Measurements from ENCODE around the gene CEACAM19. TPM values are rescaled to one million over a fixed set of nuclear protein-coding genes. Genes with fewer than 3 reads are reported as not detected.
A peak's percentile ranks its signal among the peaks of the same experiment; 100 is the strongest.
"Not testable (repeated sequence)": the region's sequence is repeated elsewhere in the genome, so short reads cannot be mapped to it uniquely, and the experiment has no call there.

CEACAM19 gene
- total and polyA plus RNA-seq, 2 donors (not counting 1 experiment from before 2014, with no cell fraction given) = 7.8 to 9.9 TPM

DNA sequence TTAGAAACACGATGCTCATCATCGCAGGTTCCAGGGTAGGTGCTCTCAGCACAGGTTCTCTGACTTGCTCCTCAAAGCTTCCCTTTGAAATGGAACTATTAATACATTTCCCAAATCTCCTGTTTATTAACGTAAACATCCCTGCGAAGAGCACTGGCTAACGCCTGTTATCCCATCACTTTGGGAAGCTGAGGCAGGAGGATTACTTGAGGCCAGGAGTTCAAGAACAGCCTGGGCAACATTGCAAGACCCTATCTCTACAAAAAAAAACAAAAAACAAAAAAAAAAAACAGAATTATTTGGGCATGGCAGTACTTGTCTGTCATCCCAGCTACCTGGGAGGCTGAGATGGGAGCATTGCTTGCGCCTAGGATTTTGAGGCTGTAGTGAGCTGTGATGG is 46.3 kb downstream of the CEACAM19 start:
- H3K27ac ChIP-seq (ENCODE audit: insufficient read depth, low read length) = no peak overlapping the region
- no peak for DNase-seq (ENCODE audit: low read depth in 2 of 2)
- H2AFZ ChIP-seq (ENCODE audit: low read length) = no peak overlapping the region

DNA sequence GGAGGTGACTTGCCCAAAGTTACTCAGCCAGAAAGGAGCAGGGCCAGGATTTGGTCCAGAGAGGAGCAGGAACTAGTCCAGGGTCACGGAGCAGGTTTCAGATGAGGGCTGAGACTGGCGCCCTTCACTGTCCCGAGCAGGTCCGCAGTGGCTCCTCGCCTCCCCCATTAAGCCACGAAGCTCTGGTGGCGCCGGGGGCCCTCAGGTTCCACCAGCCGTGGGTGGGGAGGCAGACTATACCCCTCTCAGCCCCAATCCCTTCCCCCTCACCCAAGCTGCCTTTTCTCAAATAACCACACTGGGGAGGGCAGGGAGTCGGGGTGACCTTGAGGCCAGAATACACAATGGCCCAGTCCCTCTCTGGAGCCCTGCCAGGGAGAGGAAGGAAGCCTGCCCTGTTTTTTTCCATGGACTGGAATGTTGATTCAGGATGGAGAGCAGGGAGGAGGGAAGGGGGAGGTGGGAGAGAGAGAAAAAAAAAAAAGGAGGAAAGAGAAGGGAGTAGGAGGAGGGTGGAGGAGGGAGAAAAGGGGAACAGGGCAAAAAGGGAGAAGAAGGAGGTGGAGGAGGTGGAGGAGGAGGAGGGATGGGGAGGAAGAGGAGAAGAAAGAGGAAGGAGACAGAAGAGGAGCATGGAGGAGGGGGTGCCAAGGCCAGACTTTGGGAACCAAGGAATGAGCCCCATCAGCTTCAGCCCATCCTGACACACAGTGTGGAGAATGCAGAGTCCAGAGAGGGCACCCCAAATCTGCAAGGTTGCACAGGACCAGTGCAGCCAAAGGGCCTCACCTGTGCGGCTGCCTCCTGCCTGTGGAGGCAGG is 47.4 kb downstream of the CEACAM19 start:
- no peak overlapping the region for H3K9ac ChIP-seq (ENCODE audit: insufficient read depth, low read length)
- peak overlapping the region; percentile 61 for H3K4me2 ChIP-seq (ENCODE audit: extremely low read depth, insufficient read depth, low read length)
- no peak for TF ChIP-seq EZH2 (IDR thresholded peaks at IDR 0.05; ENCODE audit: low read length, missing control alignments)
- TF ChIP-seq, protein P1, sequence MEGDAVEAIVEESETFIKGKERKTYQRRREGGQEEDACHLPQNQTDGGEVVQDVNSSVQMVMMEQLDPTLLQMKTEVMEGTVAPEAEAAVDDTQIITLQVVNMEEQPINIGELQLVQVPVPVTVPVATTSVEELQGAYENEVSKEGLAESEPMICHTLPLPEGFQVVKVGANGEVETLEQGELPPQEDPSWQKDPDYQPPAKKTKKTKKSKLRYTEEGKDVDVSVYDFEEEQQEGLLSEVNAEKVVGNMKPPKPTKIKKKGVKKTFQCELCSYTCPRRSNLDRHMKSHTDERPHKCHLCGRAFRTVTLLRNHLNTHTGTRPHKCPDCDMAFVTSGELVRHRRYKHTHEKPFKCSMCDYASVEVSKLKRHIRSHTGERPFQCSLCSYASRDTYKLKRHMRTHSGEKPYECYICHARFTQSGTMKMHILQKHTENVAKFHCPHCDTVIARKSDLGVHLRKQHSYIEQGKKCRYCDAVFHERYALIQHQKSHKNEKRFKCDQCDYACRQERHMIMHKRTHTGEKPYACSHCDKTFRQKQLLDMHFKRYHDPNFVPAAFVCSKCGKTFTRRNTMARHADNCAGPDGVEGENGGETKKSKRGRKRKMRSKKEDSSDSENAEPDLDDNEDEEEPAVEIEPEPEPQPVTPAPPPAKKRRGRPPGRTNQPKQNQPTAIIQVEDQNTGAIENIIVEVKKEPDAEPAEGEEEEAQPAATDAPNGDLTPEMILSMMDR (conservative IDR thresholded peaks at IDR 0.05 in 1 of 2, IDR thresholded peaks at IDR 0.05 in 1 of 2; ENCODE audit: low read depth in 1 of 2, low read length in 2 of 2) = no peak
- no peaks in the 10 kb centered on the region for H4K20me1 ChIP-seq (ENCODE audit: control insufficient read depth, extremely low read depth, insufficient read depth, low read length)
- peak; percentile 70 to 73 for DNase-seq (ENCODE audit: low read depth in 2 of 2)
- peak overlapping the region; percentile 50 for H3K27ac ChIP-seq (ENCODE audit: insufficient read depth, low read length)
- peaks cover 6% of the 10 kb centered on the region for H3K4me1 ChIP-seq (ENCODE audit: control insufficient read depth, extremely low read depth, insufficient read depth, low read length)
- no peaks in the 10 kb centered on the region for H3K79me2 ChIP-seq (ENCODE audit: control insufficient read depth, insufficient read depth, low read length)
- no peaks in the 10 kb centered on the region for H3K36me3 ChIP-seq (ENCODE audit: control insufficient read depth, insufficient read depth, low read length)
- H3K27me3 ChIP-seq (ENCODE audit: control insufficient read depth, insufficient read depth, low read length) = no peaks in the 10 kb centered on the region
- H3K4me3 ChIP-seq (replicated peaks in 1 of 4; ENCODE audit: control extremely low read depth in 1 of 4, insufficient read depth in 1 of 4, low read depth in 3 of 4, low read length in 4 of 4) = no peak overlapping the region
- no peaks in the 10 kb centered on the region for H3K9me3 ChIP-seq (ENCODE audit: control insufficient read depth, insufficient read depth, low read depth, low read length)
- H2AFZ ChIP-seq (ENCODE audit: low read length) = peak overlapping the region; percentile 57

More for the DNA sequence above, 46.3 kb downstream of the CEACAM19 start:
- TF ChIP-seq EZH2 (IDR thresholded peaks at IDR 0.05; ENCODE audit: low read length, missing control alignments) = no peak
- TF ChIP-seq, protein P1 (conservative IDR thresholded peaks at IDR 0.05 in 1 of 2, IDR thresholded peaks at IDR 0.05 in 1 of 2; ENCODE audit: low read depth in 1 of 2, low read length in 2 of 2) = no peak
- Histone ChIP-seq H3K9me3 (ENCODE audit: control insufficient read depth, insufficient read depth, low read depth, low read length) (no peaks in the 10 kb centered on the region), H3K4me1 (ENCODE audit: control insufficient read depth, extremely low read depth, insufficient read depth, low read length) (peaks cover 6% of the 10 kb centered on the region), H3K9ac (ENCODE audit: insufficient read depth, low read length) (no peak overlapping the region), H3K4me2 (ENCODE audit: extremely low read depth, insufficient read depth, low read length) (no peak overlapping the region), H3K79me2 (ENCODE audit: control insufficient read depth, insufficient read depth, low read length) (no peaks in the 10 kb centered on the region), H3K36me3 (ENCODE audit: control insufficient read depth, insufficient read depth, low read length) (no peaks in the 10 kb centered on the region), H4K20me1 (ENCODE audit: control insufficient read depth, extremely low read depth, insufficient read depth, low read length) (no peaks in the 10 kb centered on the region), H3K27me3 (ENCODE audit: control insufficient read depth, insufficient read depth, low read length) (no peaks in the 10 kb centered on the region), H3K4me3 (replicated peaks in 1 of 4; ENCODE audit: control extremely low read depth in 1 of 4, insufficient read depth in 1 of 4, low read depth in 3 of 4, low read length in 4 of 4) (no peak overlapping the region)

DNA sequence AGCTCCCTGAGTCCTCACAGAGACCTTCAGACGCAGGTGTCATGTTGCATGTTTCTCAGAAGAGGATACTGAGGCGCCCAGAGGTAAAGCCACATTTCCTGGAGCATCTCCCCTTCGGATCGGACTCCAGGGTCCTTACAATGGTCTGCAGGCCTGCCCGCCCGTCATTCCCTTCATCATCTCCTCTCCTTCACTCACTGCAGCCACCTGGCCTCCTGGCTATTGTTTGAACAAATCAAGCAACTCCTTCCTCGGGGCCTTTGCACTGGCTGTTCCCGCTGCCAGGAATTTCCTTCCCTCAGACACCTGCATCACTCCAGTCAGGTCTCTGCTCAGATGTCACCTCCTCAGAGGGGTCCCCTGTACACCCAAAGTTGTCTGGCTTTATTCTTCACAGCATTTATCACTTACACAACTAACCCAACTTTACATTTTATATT is 48.0 kb downstream of the CEACAM19 start:
- no peaks in the 10 kb centered on the region for H4K20me1 ChIP-seq (ENCODE audit: control insufficient read depth, extremely low read depth, insufficient read depth, low read length)
- peaks cover 8% of the 10 kb centered on the region for H3K4me1 ChIP-seq (ENCODE audit: control insufficient read depth, extremely low read depth, insufficient read depth, low read length)
- no peak for DNase-seq (ENCODE audit: low read depth in 2 of 2)
- H2AFZ ChIP-seq (ENCODE audit: low read length) = no peak overlapping the region
- H3K4me2 ChIP-seq (ENCODE audit: extremely low read depth, insufficient read depth, low read length) = no peak overlapping the region
- H3K9me3 ChIP-seq (ENCODE audit: control insufficient read depth, insufficient read depth, low read depth, low read length) = no peaks in the 10 kb centered on the region
- no peak overlapping the region for H3K9ac ChIP-seq (ENCODE audit: insufficient read depth, low read length)
- no peaks in the 10 kb centered on the region for H3K27me3 ChIP-seq (ENCODE audit: control insufficient read depth, insufficient read depth, low read length)
- no peak overlapping the region for H3K27ac ChIP-seq (ENCODE audit: insufficient read depth, low read length)
- no peak overlapping the region for H3K4me3 ChIP-seq (replicated peaks in 1 of 4; ENCODE audit: control extremely low read depth in 1 of 4, insufficient read depth in 1 of 4, low read depth in 3 of 4, low read length in 4 of 4)
- H3K79me2 ChIP-seq (ENCODE audit: control insufficient read depth, insufficient read depth, low read length) = no peaks in the 10 kb centered on the region
- no peak for TF ChIP-seq EZH2 (IDR thresholded peaks at IDR 0.05; ENCODE audit: low read length, missing control alignments)
- TF ChIP-seq, protein P1 (conservative IDR thresholded peaks at IDR 0.05 in 1 of 2, IDR thresholded peaks at IDR 0.05 in 1 of 2; ENCODE audit: low read depth in 1 of 2, low read length in 2 of 2) = no peak
- H3K36me3 ChIP-seq (ENCODE audit: control insufficient read depth, insufficient read depth, low read length) = no peaks in the 10 kb centered on the region

DNA sequence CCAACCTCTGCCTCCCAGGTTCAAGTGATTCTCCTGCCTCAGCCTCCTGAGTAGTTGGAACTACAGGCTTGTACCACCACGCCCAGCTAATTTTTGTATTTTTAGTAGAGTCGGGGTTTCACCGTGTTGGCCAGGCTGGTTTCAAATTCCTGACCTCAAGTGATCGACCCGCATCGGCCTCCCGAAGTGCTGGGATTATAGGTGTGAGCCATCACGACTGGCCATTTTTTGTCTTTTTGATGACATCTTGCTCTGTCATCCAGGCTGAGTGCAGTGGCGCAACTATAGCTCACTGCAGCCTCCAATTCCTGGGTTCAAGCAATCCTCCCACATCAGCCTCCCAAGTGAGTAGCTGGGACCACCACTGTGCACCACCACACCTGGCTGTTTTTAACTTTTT is 49.1 kb downstream of the CEACAM19 start:
- H3K9me3 ChIP-seq (ENCODE audit: control insufficient read depth, insufficient read depth, low read depth, low read length); H4K20me1 ChIP-seq (ENCODE audit: control insufficient read depth, extremely low read depth, insufficient read depth, low read length); H3K36me3 ChIP-seq (ENCODE audit: control insufficient read depth, insufficient read depth, low read length); H3K27ac ChIP-seq (ENCODE audit: insufficient read depth, low read length); H3K79me2 ChIP-seq (ENCODE audit: control insufficient read depth, insufficient read depth, low read length); H2AFZ ChIP-seq (ENCODE audit: low read length); H3K9ac ChIP-seq (ENCODE audit: insufficient read depth, low read length); H3K4me3 ChIP-seq (replicated peaks in 1 of 4; ENCODE audit: control extremely low read depth in 1 of 4, insufficient read depth in 1 of 4, low read depth in 3 of 4, low read length in 4 of 4); H3K4me2 ChIP-seq (ENCODE audit: extremely low read depth, insufficient read depth, low read length); DNase-seq (ENCODE audit: low read depth in 2 of 2); H3K27me3 ChIP-seq (ENCODE audit: control insufficient read depth, insufficient read depth, low read length): not testable (repeated sequence)
- peaks cover 10% of the 10 kb centered on the region for H3K4me1 ChIP-seq (ENCODE audit: control insufficient read depth, extremely low read depth, insufficient read depth, low read length)
